ENCODE results near the gene CCDC63.
"Not testable (repeated sequence)": the region's sequence is repeated elsewhere in the genome, so short reads cannot be mapped to it uniquely, and the experiment has no call there.

CCDC63 gene

DNA sequence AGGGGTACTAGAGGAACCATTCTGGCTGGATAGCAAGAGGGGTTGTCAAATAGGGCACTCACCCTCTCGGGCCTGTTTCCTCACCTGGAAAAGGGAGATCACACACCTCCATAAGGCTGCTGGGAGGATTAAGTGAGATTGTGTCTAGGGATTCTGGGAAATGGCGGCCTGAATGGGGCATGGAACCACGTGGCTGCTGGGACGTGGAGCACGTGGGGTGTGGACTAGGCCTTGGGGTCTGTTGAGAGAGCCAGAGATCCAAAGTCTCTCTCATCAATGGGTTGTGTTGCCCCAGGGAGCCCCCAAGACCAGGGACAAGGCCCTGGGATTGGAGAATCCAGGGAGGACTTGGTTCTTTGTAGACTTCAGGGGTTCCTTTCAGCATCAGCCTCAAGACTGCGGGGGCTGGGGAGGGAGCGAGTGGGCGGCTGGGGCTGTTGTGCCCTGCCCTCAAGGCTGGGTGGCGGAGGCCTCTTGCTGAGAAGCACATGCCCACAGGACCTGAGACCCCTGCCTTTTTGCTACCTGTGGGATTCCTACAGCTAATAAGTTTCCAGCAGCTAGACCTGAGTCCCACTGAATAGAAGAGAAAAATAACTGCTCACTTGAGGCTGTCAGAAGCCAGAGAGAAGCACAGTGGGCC, 77.0 kb downstream of the CCDC63 start:
- DNase-seq, result no peak

DNA sequence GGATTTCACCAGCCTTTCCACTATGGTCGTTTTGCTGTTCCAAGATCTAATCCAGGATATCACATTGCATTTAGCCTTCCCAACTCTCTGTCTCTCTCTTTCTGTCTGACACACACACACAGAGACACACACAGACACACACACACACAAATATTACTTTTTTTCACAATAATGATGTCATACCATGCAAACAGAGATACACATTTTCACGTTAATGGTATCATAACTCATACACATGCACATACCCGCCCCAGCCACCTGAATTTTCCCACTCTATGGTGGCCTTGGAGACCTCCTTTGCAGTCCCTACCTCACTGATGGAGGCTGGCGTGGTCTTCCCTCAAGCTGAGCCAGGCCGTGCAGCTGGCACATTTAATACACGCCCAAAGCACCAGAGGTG, 80.8 kb downstream of the CCDC63 start:
- no peak for DNase-seq

DNA sequence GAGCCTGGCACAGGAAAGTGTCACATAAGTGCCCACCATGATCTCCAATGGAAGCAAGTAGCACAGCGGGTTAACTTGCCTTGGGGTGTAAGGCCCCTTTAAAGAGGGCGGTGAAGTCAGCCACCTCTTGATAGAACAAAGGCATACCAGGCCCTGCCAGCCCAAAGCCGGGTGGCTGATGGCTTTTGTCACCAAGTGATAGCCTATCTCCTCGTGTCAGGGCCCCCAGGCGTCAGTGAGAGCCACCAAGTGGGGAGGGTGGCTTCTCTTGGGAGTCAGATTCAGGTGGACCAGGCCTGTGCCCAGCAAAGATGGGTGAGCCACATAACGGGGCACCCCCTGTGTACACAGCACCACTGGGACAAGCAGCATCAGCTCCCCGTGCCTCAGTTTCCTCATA, 81.9 kb downstream of the CCDC63 start:
- no peak for DNase-seq

DNA sequence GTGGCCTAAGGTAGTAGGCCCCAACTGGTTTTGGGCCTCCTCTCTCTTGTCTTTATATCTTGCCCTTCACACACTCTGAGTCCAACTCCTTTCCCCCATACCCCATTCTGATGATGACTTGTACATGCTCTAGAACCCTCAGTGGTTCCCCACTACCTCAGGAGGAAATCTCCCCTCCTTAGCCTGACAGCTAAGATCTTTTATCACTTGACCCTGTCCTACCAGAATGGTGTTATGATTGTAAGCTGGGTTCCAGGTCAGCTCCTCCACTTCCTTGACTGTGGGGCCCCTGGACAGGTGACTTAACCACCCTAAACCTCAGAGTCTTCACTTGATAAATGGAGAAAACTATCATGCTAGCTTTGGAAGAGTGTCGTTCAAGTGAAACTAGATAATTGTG, 83.0 kb downstream of the CCDC63 start:
- DNase-seq, result peak in 1 of 2 experiments; percentile 1

DNA sequence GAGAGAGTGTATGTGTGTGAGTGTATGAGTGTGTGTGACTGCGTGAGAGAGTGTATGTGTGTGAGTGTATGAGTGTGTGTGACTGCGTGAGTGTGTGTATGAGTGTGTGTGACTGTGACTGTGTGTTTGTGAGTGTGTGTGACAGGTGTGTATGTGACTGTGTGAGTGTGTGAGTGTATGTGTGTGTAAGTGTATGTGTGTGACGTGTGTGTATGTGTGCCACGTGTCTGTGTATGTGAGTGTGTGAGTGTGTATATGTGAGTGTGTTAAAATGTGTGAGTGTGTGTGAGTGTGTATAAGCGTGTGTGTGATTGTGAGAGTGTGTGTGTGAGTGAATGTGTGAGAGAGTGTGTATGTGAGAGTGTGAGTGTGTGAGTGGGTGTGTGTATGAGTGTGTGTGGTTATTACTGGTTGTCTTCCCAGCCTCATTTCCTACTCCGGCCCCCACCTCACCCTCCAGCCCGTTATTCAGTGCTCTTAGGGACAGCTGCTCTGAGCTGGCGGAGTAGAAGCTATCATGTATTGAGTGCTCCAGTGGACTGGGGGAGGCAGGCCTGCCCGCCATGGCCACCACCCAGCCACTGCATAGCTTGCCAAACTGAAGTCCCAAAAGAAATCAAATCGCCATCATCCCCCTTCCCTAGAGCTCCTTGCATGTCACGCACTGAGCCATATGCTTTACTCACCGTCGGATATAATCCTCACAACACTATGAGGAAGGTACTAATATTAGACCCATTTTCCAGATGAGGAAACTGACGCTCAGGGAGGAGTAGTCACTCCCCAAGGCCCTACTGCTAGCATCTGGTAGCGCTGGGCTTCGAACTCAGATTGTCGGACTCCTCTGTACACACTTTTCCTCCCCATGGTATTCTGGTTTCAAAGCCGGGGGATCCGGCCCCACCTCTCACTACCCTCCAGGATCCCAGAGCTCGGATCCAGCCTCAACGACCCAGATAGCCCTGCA, 83.8 kb downstream of the CCDC63 start:
- DNase-seq, result peak in 1 of 2 experiments; percentile 7

DNA sequence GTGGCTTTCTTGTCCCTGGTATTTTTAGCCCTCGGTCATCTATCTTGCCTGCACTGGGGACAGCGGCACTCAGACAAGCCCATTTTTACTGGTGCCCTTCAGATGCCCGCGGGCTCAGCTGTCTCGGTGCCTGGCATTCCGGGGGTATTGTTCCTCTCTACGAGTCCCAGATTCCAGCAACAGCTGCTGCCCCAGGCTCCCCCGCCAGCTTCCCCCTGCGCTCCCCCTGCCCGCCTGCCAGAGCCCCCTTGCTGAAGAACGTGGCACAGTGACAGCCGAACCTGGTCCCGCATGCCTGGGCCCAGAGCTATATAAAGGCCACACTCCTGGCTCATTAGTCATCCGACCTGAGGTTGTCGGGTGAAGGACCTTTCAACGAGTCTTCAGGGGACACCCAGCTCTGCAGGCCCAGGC, 84.5 kb downstream of the CCDC63 start:
- peak in 1 of 2 experiments; percentile 11 for DNase-seq

DNA sequence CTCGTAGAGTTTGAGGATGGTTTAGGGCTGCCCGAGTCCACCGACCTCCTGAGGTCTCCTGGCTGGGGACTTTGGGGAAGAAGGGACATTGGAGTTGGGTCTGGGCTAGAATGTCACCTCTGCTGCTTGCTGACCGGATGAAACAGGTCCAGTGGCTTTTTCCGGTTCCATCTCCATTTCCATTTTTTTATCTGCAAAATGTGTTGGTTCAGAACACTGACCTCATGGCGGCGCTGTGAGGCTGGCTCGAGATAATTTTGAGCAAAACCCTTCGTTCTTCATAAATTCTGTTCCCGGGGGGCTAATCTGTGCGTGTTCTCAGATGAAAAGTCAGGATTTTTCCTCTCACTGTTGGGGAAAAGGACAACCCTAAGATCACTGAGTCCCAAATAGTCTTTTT, 85.3 kb downstream of the CCDC63 start:
- peak in 1 of 2 experiments; percentile 18 for DNase-seq

DNA sequence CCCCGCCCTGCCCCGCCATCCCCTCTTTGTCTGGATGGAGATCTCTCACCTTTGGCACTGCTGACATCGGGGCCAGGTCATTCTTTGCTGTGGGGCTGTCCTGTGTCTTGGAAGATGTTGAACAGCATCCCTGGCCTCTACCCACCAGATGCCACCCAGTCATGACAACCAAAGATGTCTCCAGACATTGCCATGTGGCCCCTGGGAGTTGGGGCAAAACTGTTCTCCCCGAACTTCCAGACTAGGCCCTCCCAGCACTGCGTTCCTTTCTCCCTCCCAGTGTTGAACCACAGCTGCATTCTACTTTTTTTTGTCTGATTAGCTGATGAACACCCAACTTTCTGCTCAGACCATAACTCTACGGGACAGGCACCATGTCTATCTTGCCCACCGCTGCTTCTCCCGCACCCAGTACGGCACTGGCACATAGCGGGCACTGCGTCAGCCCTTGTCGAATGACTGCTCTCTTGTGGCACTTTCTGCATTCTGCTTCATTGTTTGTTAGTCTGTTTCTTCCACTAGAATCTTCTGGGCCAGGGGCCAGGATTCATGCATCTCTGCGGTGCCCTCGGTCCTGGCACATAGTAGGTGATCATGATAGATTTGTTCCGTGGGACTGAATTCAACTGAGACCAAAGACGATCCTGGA, 86.7 kb downstream of the CCDC63 start:
- peak in 1 of 2 experiments; percentile 9 for DNase-seq

DNA sequence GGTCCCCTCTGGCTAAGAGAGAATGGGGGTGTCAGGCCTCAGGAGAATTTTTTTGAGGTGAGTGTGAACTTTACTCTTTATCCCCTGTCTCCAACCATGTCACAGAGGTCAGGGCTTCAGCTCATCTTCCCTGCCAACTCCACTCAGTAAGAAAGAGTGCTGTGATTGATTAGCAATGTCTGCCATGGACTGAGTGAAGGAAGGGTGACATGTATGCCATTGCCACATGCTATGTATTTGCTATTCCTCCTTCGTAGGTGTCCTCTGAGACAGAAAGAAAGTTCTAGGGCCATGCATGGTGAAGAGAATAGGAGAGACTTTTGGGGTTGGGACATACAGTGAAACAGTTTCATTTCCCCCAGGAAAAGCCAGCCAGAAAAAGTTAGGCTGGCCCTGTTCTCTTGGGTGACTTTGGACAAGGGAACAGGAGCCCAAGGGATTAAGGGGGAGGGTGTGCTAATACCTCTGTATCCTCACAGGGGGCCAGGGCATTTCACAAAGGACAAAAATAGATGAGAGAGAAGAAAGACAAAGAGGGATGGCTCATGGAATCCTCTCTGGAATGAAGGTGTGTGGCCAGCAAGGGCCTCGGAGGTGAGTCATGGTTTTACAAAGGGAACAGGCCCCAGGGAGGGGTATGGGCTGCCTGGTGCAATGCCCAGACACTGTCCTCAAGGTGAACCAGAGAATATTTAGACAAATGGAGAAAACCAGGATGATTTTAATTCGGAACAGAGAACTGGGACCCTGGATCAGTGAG, 87.5 kb downstream of the CCDC63 start:
- no peak for DNase-seq

DNA sequence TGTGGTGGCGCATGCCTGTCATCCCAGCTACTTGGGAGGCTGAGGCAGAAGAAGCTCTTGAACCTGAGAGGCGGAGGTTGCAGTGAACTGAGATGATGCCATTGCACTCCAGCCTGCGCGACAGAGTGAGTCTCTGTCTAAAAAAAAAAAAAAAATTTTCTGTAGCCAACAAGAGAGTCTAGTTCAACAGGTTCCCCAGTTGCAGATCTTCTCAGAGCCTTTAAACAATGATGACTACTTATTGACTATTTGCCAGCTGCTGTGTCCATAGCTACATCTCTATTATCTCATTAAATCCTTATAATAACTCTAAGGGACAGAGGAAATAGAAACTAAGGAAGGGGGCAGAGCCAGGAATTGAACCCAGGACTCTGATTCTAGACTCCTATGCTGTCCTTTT, 88.8 kb downstream of the CCDC63 start:
- DNase-seq, result no peak

DNA sequence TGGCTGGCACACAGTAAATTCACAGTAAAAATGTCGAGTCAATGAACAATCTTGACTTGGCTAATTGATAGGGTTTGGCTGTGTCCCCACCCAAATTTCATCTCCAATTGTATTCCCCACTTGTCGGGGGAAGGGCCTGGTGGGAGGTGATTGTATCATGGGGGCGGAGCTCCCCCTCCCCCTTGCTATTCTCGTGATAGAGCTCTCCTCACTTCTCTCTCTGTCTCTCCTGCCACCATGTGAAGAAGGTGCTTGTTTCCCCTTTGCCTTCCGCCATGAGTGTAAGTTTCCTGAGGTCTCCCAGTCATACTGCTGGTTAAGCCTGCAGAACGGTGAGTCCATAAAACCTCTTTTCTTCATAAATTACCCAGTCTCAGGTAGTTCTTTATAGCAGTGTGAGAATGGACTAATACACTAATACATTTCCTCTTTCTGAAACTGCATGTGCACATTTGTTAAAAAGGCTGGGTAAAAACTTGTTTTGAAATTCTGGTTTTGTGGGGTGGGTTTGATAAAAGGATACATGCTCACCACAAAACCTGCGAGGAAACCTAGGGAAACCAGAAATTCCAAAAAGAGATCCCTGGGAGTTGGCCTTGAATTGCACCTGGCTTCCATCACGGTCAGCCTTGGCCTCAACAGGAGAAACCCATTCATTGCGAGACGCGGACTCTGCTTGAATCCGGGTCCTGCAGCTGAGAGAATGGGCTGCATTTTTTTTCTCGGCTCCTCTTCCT, 89.7 kb downstream of the CCDC63 start:
- DNase-seq, result no peak

DNA sequence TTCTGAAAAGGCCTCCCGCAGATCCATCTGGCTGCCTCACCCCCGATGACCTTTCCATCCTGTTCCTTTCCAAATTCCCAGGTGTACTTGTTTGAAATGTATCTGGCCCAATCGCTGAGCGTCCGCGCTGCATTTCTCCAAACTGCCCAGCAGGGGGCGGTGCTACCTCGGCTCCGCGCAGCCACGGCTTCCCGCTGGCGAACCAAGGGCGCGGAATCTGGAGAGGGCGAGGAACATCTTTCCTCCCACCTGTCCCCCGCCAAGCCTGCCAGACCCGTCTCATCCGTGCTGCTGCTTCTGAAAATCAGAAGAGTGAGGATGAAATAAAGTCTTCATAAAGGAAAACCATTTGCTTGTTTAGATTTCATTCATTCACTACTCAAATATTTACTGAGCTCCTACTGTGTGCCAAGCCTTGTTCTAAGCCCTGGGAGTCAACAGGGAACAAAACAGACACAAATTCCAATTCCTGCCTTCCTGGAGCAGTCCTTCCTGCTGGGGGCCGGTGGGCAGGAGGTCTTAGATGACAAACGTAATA, 90.4 kb downstream of the CCDC63 start:
- peak; percentile 74 to 76 for DNase-seq

DNA sequence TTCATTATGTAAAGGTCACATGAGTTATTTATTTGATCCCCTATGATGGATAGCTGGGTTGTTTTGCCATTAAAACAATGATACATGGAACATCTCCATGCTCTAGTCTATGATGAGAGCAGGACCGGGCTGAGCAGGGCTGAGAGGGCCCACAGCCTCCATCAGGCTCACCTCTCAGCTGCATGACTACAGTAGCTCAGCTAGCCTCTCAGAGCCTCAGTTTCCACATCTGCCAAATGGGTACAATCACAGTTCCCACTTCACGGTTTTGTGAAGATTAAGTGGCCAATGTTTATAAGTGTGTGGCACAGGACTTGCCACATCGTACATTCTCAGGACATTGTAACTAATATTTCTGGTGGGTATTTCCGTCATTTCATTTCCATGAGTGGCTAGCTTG, 93.5 kb downstream of the CCDC63 start:
- no peak for DNase-seq

DNA sequence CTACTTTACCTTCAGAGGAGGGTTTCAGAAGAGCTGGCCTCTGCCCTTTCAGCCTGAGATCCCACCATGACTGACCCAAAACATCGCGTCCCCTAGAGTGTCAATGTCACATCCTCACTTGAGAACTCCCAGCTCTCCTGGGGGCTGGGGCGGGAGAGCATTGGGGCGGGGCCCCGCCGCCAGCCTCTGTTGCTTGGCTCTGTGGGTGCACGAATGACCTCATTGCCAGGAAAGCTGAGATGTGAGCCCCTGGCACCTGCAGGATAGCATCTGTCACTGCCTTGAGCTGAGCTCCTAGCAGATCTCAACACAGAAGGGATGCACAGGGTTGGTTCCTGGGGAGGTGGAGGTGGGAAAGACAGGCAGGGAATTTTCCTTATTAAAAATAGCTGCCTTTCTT, 94.1 kb downstream of the CCDC63 start:
- DNase-seq, result no peak

DNA sequence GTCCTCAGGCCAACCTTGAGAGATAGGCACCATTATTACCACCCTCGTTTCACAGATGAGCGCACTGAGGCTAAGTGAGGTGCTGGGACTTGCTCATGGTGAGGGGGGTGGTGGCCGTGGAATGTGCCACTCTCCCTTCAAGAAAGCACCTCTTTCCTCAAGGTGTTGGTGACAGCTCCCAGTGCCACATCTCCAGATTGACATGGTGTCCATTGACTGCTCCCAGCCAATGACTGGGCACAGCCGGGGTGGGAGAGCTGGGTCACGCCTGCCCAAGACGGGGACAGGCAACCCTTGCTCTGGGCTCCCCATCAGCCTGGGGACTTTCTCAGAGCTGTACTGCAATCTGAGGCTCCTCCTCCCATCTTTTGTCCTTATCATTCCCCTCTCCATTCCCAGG, 94.6 kb downstream of the CCDC63 start:
- no peak for DNase-seq

DNA sequence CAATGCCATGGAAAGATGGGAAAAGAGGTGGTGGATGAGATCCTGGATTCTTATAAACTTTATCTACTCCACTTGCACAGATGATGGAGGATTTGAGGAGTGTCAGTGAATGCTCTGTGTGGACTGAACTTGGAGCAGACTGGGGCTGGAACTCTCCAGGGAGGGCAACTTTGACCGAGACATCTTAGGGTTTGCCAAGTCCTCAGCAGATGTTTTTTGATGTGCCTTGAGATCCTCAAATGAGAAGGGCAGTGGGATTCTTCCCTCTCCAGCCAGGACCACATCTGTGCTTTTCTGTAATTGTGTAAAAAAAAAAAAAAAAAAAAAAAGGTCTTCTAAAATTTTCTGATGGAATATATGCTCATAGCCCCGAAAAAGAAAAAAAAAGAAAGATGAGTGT, 96.6 kb downstream of the CCDC63 start:
- no peak for DNase-seq

DNA sequence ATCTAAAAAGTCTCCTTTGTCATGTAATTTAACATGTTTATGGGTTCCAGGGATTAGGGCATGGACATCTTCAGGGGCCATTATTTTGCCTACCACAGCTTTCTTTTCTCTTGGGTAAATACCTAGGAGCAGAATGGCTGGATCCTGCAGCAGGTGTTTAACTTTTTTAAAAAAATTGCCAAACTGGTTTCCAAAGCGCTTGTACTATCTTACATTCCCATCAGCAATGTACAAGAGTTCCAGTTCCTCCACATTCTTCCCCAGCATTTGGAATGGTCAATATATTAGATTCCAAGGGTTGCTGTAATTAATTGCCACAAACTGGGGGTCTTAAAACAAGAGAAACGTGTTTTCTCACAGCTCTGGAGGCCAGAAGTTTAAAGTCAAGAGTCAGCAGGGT, 101.3 kb downstream of the CCDC63 start:
- DNase-seq, result no peak

DNA sequence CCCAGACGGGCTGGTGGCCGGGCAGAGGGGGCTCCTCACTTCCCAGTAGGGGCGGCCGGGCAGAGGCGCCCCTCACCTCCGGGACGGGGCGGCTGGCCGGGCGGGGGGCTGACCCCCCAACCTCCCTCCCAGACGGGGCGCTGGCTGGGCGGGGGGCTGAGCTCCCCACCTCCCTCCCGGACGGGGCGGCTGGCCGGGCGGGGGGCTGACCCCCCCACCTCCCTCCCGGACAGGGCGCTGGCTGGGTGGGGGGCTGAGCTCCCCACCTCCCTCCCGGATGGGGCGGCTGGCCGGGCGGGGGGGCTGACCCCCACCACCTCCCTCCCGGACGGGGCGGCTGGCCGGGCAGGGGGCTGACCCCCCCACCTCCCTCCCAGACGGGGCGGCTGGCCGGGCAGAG, 103.7 kb downstream of the CCDC63 start:
- DNase-seq, result not testable (repeated sequence)

DNA sequence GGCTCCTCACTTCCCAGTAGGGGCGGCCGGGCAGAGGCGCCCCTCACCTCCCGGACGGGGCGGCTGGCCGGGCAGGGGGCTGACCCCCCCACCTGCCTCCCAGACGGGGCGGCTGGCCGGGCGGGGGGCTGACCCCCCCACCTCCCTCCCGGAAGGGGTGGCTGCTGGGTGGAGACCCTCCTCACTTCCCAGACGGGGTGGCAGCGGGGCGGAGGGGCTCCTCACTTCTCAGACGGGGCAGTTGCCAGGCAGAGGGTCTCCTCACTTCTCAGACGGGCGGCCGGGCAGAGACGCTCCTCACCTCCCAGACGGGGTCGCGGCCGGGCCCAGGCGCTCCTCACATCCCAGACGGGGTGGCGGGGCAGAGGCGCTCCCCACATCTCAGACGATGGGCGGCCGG, 104.1 kb downstream of the CCDC63 start:
- not testable (repeated sequence) for DNase-seq
